Activated T-cell treated with anti-CD3 and anti-CD28 coated beads for 48 hours (primary cell): ENCODE data around the gene COG3.
"Not testable (repeated sequence)": the region's sequence is repeated elsewhere in the genome, so short reads cannot be mapped to it uniquely, and the experiment has no call there.

Experiments
- DNase-seq: peaks from one replicate; pipeline ENCODE4 v3.0.0-alpha.2; 2020; ENCODE audit warnings: low read depth

COG3 gene, protein sequence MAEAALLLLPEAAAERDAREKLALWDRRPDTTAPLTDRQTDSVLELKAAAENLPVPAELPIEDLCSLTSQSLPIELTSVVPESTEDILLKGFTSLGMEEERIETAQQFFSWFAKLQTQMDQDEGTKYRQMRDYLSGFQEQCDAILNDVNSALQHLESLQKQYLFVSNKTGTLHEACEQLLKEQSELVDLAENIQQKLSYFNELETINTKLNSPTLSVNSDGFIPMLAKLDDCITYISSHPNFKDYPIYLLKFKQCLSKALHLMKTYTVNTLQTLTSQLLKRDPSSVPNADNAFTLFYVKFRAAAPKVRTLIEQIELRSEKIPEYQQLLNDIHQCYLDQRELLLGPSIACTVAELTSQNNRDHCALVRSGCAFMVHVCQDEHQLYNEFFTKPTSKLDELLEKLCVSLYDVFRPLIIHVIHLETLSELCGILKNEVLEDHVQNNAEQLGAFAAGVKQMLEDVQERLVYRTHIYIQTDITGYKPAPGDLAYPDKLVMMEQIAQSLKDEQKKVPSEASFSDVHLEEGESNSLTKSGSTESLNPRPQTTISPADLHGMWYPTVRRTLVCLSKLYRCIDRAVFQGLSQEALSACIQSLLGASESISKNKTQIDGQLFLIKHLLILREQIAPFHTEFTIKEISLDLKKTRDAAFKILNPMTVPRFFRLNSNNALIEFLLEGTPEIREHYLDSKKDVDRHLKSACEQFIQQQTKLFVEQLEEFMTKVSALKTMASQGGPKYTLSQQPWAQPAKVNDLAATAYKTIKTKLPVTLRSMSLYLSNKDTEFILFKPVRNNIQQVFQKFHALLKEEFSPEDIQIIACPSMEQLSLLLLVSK

DNA sequence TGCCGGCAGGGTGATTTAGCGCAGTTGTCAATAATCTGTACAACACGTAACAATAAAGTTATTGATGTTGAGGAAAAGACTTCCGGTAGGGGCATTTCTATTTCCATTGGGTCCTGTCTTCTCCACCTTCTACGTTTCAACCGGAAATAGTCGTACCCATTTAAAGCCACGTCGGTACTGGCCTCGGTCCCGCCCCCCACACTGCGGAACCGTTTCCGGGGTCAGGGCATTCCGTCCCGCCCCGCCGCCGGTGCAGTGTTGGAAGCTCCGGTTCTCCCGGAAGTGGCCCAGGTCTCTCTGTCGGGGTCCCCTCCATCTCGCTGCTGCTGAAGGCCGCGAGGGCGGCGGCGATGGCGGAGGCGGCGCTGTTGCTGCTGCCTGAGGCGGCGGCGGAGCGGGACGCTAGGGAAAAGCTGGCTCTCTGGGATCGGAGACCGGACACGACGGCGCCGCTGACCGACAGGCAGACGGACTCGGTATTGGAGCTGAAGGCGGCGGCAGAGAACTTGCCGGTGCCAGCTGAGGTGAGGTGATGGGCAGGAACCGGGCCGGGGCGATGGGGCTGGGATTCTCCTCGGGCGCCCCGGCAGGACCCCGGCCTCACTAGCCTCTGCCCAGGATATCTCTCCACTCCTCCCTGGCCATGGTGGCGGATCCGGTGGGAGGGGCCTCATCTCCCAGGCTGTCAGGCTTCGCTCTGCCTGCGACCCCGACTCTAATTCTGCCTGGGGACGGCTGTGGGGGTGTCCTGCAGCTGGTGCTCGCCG, at the start of gene COG3:
Gene COG3, plus strand, starts transcription at position 253 of the 767 bp plus-strand sequence. Its CDS starts 98 bp downstream, at position 351.
- peak; percentile 94 for DNase-seq

DNA sequence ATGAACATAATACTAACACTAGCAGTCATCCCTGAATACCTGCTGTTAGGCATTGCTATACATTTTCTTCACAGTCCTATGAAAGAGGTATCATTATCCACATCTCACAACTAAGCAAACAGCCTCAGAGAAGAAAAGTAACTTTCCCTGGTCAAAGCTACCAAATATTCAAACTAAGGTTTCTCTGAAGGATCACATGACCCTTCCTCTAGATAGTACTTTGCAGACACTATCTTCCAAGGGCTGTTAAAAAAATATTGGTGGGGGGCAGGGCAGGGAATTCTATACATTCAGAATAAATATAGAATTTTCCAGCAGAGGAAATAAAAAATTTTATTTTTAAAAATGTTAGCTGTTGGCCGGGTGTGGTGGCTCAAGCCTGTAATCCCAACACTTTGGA, 49.6 kb upstream of the COG3 start:
- DNase-seq, result no peak

DNA sequence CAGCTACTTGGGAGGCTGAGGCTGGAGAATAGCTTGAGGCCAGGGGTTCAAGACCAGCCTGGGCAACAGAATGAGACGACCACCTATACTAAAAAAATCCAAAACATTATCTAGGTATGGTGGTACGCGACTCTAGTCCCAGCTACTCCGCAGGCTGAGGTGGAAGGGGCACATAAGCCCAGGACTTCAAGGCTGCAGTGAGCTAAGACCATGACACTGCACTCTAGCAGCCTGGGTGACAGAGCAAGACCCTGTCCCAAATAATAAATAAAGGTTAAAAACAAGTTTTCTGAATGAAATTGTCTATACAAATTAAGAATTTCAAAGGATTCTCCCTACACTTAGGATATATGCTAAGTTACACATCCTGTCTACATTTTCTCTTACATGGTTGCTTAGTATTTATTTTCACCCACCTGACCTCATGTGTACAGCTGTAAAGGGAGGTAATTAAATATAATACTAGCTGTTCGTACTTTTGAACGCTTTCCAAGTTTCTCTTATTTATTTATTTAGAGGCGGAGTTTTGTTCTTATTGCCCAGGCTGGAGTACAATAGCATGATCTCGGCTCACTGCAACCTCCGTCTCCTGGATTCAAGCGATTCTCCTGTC, 48.1 kb upstream of the COG3 start:
- DNase-seq, result no peak

DNA sequence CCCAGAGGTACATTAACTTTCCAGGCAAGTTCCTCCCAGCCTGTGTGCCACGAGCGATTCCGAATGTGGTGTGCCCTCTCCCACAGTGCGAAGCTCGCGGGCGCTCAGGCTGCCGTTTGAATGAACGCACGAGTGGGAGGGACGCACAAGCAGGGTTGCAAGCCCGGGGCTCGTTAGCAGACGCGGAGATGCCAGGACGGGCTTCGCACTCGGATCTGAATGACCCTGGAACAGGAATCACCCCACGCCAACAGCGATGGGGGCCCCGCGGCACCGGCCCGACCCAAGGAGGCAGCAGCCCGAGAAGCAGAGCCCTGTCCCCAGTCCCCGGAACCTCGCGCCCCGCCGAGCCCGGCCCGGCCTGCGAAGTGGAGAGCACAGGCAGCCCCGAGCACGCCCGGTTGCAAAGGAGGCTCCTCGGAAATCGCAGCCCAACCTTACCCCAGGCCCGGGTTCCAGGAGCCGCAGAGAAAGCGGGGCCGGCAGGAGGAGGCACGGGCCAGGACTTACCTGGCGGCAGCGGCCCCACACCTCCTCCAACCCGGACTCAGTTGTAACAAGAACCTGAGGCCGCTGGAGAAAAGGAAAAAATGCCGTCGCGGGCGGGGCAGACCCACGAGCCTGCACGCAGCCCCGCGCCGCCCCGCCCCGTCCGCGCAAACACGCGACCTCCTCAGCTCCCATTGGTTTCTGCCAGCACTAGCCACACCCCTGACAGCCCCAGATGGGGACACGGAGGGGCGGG, 46.8 kb upstream of the COG3 start, which contains the start of gene SLC25A30:
Gene SLC25A30, minus strand, starts transcription at position 584 of the 745 bp plus-strand sequence. CDS start 6,948 bp downstream, outside the sequence.
- peak; percentile 90 for DNase-seq

DNA sequence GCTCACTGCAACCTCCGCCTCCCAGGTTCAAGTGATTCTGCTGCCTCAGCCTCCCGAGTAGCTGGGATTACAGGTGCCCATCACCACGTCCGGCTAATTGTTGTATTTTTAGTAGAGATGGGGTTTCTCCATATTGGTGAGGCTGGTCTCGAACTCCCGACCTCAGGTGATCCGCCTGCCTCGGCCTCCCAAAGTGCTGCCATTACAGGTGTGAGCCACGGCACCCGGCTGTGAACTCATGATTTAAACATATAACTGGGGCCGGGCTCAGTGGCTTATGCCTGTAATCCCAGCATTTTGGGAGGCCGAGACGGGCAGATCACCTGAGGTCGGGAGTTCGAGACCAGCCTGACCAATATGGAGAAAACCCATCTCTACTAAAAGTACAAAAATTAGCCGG, 45.4 kb upstream of the COG3 start:
- not testable (repeated sequence) for DNase-seq

DNA sequence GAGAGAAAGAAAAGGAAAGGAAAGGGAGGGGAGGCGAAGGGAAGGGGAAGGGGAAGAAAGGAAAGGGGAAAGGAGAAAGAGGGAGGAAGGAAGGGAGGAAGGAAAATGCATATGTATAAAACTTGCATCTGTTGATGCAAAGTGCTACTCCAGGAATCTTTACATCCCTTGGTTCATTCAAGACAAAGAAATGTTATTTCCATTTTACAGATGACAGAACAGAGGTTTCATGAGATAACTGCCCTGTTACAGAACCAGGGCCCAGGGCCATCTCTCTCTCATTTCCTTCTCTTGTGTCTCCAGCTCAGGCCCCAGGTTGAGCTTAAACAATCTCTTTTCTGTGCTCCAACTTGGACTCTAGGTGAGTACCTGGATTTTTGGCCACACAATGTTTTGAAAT, 44.8 kb upstream of the COG3 start:
- no peak for DNase-seq

DNA sequence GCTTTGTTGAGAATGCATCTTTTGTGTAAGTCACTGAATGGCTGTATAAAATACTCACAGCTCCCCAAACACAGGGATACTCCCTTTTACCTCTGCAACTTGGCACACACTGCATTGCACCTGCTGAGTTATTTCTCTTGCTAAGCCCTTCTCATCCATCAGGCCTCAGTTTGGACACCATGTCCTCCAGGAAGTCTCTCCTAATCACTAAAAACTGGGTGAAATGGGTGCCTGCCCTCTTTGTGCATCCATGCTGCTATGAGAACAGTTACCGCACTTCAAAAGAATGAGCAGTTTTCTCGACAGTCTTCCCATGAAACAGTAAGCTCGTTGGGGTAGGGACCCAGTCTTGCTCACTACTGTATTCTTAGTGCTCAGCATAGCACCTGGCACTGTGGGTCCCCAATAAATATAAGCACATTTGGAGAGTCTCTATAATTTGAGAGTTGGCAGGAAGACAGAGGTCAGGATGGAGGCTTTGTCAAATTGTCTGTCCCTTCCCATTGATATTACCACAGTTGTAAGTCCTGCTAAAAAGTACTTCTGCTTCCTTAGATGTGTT, 41.9 kb upstream of the COG3 start:
- no peak for DNase-seq

DNA sequence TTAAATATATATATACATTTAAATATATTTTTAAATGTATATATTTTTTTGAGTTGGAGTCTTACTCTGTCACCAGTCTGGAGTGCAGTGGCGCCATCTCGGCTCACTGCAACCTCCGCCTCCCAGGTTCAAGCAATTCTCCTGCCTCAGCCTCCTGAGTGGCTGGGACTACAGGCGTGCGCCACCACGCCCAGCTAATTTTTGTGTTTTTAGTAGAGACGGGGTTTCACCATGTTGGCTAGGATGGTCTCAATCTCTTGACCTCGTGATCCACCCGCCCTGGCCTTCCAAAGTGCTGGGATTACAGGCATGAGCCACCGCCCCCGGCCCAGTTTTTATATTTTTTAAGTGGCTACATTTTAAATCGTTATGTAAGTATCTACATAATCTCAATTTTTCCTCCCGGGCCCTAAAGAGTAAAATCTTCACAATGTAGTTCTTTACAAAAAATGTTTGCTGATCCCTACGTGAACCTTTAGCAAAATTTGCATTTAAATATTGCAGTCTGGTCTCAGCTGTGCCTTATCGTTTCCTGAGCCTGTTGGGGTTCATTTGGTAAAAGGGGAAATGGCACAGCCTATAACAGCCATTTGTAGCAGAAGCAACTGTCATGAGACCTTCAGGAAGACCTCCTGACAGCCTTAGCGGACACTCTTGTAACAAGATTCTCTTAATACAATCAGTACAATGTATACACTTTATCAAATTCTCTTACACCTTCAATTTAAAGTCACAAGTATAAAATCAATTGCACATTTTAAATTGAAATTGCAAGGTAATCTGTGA, 38.5 kb upstream of the COG3 start:
- DNase-seq, result not testable (repeated sequence)

DNA sequence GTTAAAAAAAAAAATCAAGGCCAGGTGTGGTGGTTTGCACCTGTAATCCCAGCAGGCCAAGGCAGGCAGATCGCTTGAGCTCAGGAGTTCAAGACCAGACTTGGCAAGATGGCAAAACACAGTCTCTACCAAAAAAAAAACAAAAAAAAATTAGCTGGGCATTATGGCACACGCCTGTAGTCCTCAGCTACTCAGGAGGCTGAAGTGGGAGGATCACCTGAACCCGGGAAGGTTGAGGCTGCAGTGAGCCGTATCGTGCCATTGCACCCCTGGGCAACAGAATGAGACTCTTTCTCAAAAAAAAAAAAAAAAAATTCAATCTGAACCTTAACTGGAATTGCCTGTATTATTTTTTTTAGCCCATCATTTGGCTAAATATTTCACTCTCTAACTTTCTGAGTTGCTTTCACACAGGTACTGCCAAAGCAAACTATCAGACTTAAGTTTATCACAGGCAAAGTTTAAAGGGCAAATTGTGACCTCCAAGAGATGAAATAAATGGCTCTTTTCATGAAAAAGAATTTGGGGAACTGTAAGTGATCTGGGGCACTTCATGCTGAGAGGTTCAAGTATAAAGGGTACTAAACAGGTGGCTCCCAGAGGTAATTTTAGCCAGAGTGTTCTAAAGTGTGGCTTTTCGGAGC, 31.9 kb upstream of the COG3 start:
- no peak for DNase-seq

DNA sequence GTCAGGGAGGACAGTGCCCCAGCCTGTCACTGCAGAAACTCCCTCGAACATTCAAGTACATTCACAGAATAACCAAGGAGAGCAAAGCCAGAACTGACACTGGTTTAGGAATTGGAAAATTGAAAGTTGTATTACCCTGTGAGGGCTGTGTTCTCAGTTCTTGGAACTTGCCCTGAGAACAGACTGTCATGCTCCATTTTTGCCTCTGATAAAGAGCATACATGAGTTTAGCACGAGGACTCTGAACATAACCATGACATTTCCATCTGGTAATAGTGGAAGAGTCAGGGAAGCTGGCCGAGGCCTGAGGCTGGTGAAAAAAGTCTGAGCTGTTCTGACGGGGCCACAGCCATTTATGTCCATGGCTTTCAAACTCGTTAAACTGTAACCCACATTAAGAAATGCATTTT, 31.4 kb upstream of the COG3 start:
- no peak for DNase-seq

DNA sequence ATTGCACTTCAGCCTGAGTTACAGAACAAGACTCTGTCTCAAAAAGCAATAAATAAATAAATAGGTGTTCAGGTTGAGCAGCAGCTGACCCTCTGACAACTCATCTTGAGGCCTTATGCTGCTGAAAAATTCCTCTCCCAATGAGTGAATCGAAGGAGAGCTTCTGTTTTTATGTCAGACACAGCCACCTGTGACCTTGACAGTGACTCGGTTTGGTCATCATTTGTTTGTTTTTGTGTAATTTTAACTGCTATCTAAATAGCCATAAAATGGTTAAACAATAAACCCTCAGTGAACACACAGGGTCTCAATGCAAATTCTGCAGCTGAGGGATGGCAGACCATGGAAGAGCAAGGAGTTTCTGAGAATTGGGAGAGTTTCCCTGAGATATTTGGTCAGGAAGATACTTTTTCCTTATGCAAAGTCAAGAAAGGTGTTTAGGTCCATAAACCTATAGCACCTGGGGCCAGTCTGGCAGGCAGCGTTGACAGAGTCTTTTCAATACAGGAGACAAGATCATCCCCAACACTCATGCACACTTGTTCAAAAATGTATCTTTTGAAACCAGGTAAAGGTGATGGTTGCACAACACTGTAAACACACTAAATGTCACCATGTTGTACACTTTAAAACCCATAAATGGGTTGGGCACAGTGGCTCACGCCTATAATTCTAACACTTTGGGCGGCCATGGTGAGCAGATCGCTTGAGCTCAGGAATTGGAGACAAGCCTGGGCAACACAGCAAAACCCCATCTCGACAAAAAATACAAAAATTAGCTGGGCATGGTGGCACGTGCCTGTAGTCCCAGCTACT, 30.0 kb upstream of the COG3 start:
- DNase-seq, result no peak

DNA sequence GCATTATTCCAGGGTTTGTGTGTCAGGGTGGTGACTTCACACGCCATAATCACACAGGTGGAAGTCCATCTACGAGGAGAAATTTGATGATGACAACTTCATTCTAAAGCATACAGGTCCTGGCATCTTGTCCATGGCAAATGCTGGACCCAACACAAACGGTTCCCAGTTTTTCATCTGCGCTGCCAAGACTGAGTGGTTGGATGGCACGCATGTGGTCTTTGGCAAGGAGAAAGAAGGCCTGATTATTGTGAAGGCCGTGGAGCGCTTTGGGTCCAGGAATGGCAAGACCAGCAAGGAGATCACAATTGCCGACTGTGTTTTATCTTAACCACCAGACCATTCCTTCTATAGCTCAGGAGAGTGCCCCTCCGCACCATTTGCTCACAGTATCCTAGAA, 28.4 kb upstream of the COG3 start:
- DNase-seq, result no peak

DNA sequence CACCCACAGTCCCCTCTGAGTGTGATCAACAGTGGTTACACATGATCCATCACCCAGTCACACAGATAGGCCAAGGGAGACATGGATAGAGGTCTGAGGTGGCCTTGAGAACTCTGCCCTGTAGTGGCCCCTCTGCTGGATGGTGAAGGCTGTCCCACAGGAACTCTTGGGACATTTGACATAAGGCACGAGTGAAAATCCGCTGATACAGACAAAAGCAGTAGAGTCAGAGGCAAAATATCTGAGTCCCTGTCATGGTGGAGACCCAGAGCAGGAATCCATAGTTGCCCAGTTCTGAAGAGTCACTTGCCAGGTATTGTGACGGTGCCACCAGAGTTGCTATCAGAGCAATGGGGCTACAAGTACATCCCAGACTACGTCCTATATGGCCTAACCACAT, 27.8 kb upstream of the COG3 start:
- no peak for DNase-seq

DNA sequence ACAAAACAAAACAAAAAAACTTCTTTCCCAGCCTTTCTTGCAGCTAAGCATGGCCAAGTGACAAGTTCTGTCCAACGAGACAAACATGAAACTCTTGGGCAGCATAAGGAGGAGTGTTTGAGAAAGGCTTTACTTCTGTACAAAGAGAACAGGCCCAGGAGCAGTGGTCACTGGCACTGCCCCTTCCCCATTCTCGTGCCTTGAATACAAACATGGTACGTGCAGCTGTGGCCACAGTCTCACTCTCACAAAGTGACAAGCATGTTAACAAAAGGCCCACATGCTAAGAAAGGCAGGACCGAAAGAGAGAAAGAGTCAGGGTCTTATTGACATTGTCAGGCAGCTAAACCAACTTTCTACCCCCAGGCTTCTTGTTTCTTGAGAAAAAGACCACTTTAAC, 26.8 kb upstream of the COG3 start:
- no peak for DNase-seq

DNA sequence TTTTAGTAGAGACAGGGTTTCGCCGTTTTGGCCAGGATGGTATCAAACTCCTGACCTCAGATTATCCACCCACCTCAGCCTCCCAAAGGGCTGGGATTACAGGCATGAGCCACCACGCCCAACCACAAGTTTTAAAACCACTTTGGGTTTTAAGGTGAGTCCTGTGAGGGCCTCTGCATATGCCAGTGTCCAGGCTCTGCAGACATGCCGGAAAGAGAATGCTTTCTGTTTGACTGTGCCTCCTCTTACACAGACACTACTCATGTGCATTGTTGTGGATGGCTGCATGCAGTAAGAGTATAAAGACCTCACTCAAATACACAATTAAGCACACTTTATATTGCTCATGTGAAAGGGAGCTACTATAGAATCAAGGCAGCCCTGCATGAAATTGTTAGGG, 25.7 kb upstream of the COG3 start:
- no peak for DNase-seq

DNA sequence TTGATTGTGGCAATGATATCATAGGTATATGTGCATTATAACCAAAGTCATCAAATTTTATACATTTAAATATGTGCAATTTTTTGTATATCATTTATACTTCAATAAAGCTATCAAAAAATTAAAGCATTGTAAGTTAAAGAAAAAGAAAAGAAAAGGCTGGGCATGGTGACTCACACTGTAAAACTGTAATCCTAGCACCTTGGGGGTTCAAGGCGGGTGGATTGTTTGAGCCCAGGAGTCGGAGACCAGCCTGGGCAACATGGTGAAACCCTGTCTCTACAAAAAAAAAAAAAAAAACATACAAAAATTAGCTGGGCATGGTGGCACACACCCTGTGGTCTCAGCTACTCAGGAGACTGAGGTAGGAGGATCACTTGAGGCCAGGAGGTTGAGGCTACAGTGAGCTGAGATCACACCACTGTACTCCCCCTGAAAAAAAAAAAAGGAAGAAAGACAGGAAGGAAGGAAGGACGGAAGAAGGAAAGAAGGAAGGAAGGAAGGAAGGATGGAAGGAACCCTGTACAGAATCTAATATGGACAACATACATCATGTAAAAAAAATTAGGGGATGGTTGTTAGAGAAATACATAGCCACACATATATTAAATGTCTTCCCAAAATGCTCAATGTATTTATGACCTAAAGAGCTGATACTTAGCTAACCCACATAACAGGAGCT, 24.8 kb upstream of the COG3 start:
- no peak for DNase-seq

DNA sequence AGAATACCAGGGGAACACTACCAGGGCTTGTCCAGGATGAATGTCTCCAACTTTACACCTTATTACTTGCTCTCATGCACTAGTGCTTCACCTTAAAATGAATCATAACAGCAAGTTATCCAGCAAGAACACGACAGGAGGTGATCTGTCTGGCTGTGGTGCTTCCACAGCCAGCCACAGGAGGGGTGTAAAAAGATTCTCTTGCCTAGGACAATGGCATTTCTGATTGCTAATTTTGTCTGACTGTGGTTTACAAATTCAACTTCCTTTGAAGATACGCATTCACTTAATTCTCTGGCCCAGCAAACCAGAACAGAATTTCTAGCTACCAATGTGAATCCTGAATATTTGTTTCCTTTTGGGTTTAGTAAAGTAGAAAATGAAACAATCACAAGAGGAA, 23.1 kb upstream of the COG3 start:
- DNase-seq, result no peak

DNA sequence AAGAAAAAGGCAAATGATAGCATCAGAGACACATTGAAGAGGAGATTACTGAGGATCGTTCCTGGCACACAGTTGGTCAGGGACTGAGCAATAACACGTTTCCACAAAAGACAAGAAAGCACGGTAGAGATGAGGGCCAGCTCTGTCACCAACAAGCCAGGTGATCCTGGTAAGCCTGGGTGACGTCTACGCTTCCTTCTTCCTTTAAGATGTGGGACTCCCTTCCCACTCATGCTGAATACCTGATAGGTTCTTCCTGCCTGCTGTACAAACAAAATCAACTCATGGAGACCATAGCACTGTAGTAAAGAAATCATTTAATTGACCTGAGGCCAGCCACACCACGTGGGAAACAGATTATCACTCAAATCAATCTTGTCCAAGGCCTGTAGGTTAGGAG, 19.7 kb upstream of the COG3 start:
- DNase-seq, result no peak
